MM.1S (cell line): ENCODE data around the gene KIAA1217.

ENCODE experiments used
- DNase-seq: peaks from one replicate; pipeline ENCODE4 v3.0.0-alpha.2; 2015
- H2AFZ ChIP-seq: fragments of 300-600 bp; sonication (generic); 2 replicates; pipeline ENCODE4 v1.6.0; 2016; ENCODE audit warnings: antibody characterized with exemption, low read length
- H3F3A ChIP-seq: fragments of 300-600 bp; sonication (generic); 2 replicates; pipeline ENCODE4 v1.6.1; 2016; ENCODE audit warnings: mild to moderate bottlenecking, antibody characterized with exemption, low read length, moderate library complexity, mixed read lengths; ENCODE audit not compliant: insufficient read depth
- H3K27ac ChIP-seq: fragments of 300-600 bp; sonication (generic); 2 replicates; pipeline ENCODE4 v1.5.1; 2016; ENCODE audit warnings: mild to moderate bottlenecking, low read length
- H3K27me3 ChIP-seq: fragments of 300-600 bp; sonication (generic); replicated peaks from 2 replicates; pipeline ENCODE4 v1.6.0; 2016; ENCODE audit warnings: low read length; ENCODE audit not compliant: insufficient read depth
- H3K36me3 ChIP-seq: fragments of 300-600 bp; sonication (generic); replicated peaks from 2 replicates; pipeline ENCODE4 v1.6.1; 2016; ENCODE audit warnings: mild to moderate bottlenecking, low read length, mixed read lengths; ENCODE audit not compliant: insufficient read depth
- H3K4me1 ChIP-seq: fragments of 300-600 bp; sonication (generic); 2 replicates; pipeline ENCODE4 v1.6.1; 2016; ENCODE audit warnings: low read length, mixed read lengths
- H3K4me2 ChIP-seq: fragments of 300-600 bp; sonication (generic); 2 replicates; pipeline ENCODE4 v1.6.0; 2016; ENCODE audit warnings: low read depth, low read length
- H3K4me3 ChIP-seq: fragments of 300-600 bp; sonication (generic); 2 replicates; pipeline ENCODE4 v1.5.1; 2016; ENCODE audit warnings: low read length, mixed read lengths
- H3K79me2 ChIP-seq: fragments of 300-600 bp; sonication (generic); 2 replicates; pipeline ENCODE4 v1.6.1; 2016; ENCODE audit warnings: mixed run types, low read length, mixed read lengths
- H3K9ac ChIP-seq: fragments of 300-600 bp; sonication (generic); 2 replicates; pipeline ENCODE4 v1.6.1; 2016; ENCODE audit warnings: low read length, mixed read lengths
- H3K9me2 ChIP-seq: fragments of 300-600 bp; sonication (generic); replicated peaks from 2 replicates; pipeline ENCODE4 v1.6.1; 2016; ENCODE audit warnings: mild to moderate bottlenecking, low read length, mixed read lengths; ENCODE audit not compliant: insufficient read depth
- H3K9me3 ChIP-seq: fragments of 300-600 bp; sonication (generic); replicated peaks from 2 replicates; pipeline ENCODE4 v1.6.1; 2016; ENCODE audit warnings: mild to moderate bottlenecking, low read length, mixed read lengths; ENCODE audit not compliant: insufficient read depth
- H4K20me1 ChIP-seq: fragments of 300-600 bp; sonication (generic); 2 replicates; pipeline ENCODE4 v1.6.1; 2016; ENCODE audit warnings: mild to moderate bottlenecking, low read length, moderate library complexity, mixed read lengths; ENCODE audit not compliant: insufficient read depth
- CTCF ChIP-seq: fragments of 300-600 bp; sonication (generic); IDR thresholded peaks from 2 replicates; pipeline ENCODE4 v1.5.1; 2016; ENCODE audit warnings: antibody characterized with exemption, low read length, mixed read lengths
- EZH2 ChIP-seq: fragments of 300-600 bp; sonication (generic); optimal IDR thresholded peaks from 2 replicates; pipeline ENCODE3; 2017; ENCODE audit warnings: low read depth, mild to moderate bottlenecking, antibody characterized with exemption, low read length, mixed read lengths
- EZH2phosphoT487 ChIP-seq: fragments of 300-600 bp; sonication (generic); IDR thresholded peaks from 2 replicates; pipeline ENCODE4 v1.6.1; 2018; ENCODE audit warnings: antibody characterized with exemption, low read length

The KIAA1217 gene

GRCh38 chr10:24385776-24386175 is 176.8 kb downstream of the KIAA1217 start:
- no peak for TF ChIP-seq EZH2phosphoT487
- H3K9ac ChIP-seq = no peak overlapping the region
- H4K20me1 ChIP-seq = no peaks in the 10 kb centered on the region
- H3K27ac ChIP-seq = no peak overlapping the region
- peaks cover 17% of the 10 kb centered on the region for H3K4me1 ChIP-seq
- H3K36me3 ChIP-seq = no peaks in the 10 kb centered on the region
- H3K79me2 ChIP-seq = no peaks in the 10 kb centered on the region
- no peak overlapping the region for H3K4me3 ChIP-seq
- H3K4me2 ChIP-seq = no peak overlapping the region
- DNase-seq = no peak
- no peaks in the 10 kb centered on the region for H3K9me2 ChIP-seq
- no peaks in the 10 kb centered on the region for H3K27me3 ChIP-seq
- H3K9me3 ChIP-seq = no peaks in the 10 kb centered on the region
- no peak overlapping the region for H2AFZ ChIP-seq
- peaks cover 13% of the 10 kb centered on the region for H3F3A ChIP-seq

GRCh38 chr10:24390146-24390700 is 181.3 kb downstream of the KIAA1217 start:
- H3K4me2 ChIP-seq = no peak overlapping the region
- H4K20me1 ChIP-seq = no peaks in the 10 kb centered on the region
- TF ChIP-seq EZH2 = no peak
- no peak for TF ChIP-seq EZH2phosphoT487
- no peak for TF ChIP-seq CTCF
- no peak overlapping the region for H3K27ac ChIP-seq
- H3K79me2 ChIP-seq = no peaks in the 10 kb centered on the region
- H2AFZ ChIP-seq = no peak overlapping the region
- no peak overlapping the region for H3K4me3 ChIP-seq
- H3K27me3 ChIP-seq = no peaks in the 10 kb centered on the region
- H3F3A ChIP-seq = no peaks in the 10 kb centered on the region
- no peaks in the 10 kb centered on the region for H3K9me3 ChIP-seq
- no peak for DNase-seq
- no peak overlapping the region for H3K9ac ChIP-seq
- H3K4me1 ChIP-seq = no peaks in the 10 kb centered on the region
- H3K36me3 ChIP-seq = no peaks in the 10 kb centered on the region
- H3K9me2 ChIP-seq = no peaks in the 10 kb centered on the region

- H4K20me1 ChIP-seq = no peaks in the 10 kb centered on the region
- H3K4me1 ChIP-seq = no peaks in the 10 kb centered on the region
- H3K9ac ChIP-seq = no peak overlapping the region
- no peaks in the 10 kb centered on the region for H3F3A ChIP-seq
- no peaks in the 10 kb centered on the region for H3K36me3 ChIP-seq
- H3K27ac ChIP-seq = no peak overlapping the region
- no peak for DNase-seq
- no peaks in the 10 kb centered on the region for H3K9me2 ChIP-seq
- no peaks in the 10 kb centered on the region for H3K9me3 ChIP-seq
- H2AFZ ChIP-seq = no peak overlapping the region
- H3K4me3 ChIP-seq = no peak overlapping the region
- TF ChIP-seq CTCF = no peak
- no peak for TF ChIP-seq EZH2
- no peak for TF ChIP-seq EZH2phosphoT487
- no peaks in the 10 kb centered on the region for H3K79me2 ChIP-seq
- no peak overlapping the region for H3K4me2 ChIP-seq
- no peaks in the 10 kb centered on the region for H3K27me3 ChIP-seq
Observed at GRCh38 chr10:24390746-24391145, 181.8 kb downstream of the KIAA1217 start.

- Histone ChIP-seq H3K36me3 (no peaks in the 10 kb centered on the region), H3K9me2 (no peaks in the 10 kb centered on the region), H3K27me3 (no peaks in the 10 kb centered on the region), H3K4me1 (no peaks in the 10 kb centered on the region), H2AFZ (no peak overlapping the region), H3K9me3 (no peaks in the 10 kb centered on the region), H3K79me2 (no peaks in the 10 kb centered on the region), H3K4me3 (no peak overlapping the region), H3K4me2 (no peak overlapping the region), H3F3A (no peaks in the 10 kb centered on the region), H3K9ac (no peak overlapping the region), H4K20me1 (no peaks in the 10 kb centered on the region), H3K27ac (no peak overlapping the region)
- TF ChIP-seq CTCF (no peak), EZH2phosphoT487 (no peak), EZH2 (no peak)
- no peak for DNase-seq
Observed at GRCh38 chr10:24393201-24393600, 184.3 kb downstream of the KIAA1217 start.
